ENCODE results near the gene FKBP4. TPM values are rescaled to one million over a fixed set of nuclear protein-coding genes. Genes with fewer than 3 reads are reported as not detected.

Gene FKBP4
- total and polyA plus RNA-seq, 9 of the 15 experiments (the other 6 are each of a cell fraction or from before 2014, with no cell fraction given): 16.3 to 154 (median 90.1) TPM

GRCh38 chr12:2751230-2751629, 43.5 kb upstream of the FKBP4 start (continued):
- TF ChIP-seq PATZ1 (CRISPR knock-in tag; IDR thresholded peaks at IDR 0.05; ENCODE audit: borderline replicate concordance): no peak

- ATAC-seq (no peak), FAIRE-seq (no peak), DNase-seq (ENCODE audit: extremely low read depth in 1 of 4, low spot score in 3 of 4) (no peak)
- Histone ChIP-seq H4K20me1 (replicated peaks; ENCODE audit: control insufficient read depth, insufficient read depth, low read length) (no peaks in the 10 kb centered on the region), H2AFZ (ENCODE audit: low read depth, low read length) (no peak overlapping the region), H3K79me2 (ENCODE audit: control insufficient read depth, insufficient read depth, low read length) (no peaks in the 10 kb centered on the region), H3K9ac (ENCODE audit: insufficient read depth in 1 of 2, low read depth in 2 of 2, low read length in 2 of 2) (no peak overlapping the region), H3K27me3 (ENCODE audit: control insufficient read depth in 2 of 2, insufficient read depth in 2 of 2, low read length in 2 of 2) (no peaks in the 10 kb centered on the region; a peak in 1 of 5 replicates), H3K36me3 (ENCODE audit: control insufficient read depth, insufficient read depth, low read length) (no peaks in the 10 kb centered on the region), H3K4me1 (replicated peaks in 1 of 2; ENCODE audit: control insufficient read depth in 2 of 2, insufficient read depth in 2 of 2, low read length in 2 of 2) (peaks cover 0 to 9% of the 10 kb centered on the region in 2 experiments; a peak in 1 of 5 replicates), H3K4me3 (no peak overlapping the region), H3K9me3 (replicated peaks; ENCODE audit: control insufficient read depth, insufficient read depth, low read depth, low read length) (no peaks in the 10 kb centered on the region), H3K9me1 (ENCODE audit: control insufficient read depth, insufficient read depth, low read length) (no peaks in the 10 kb centered on the region), H3K27ac (ENCODE audit: extremely low read depth, low read depth, low read length) (no peak overlapping the region), H3K4me2 (ENCODE audit: insufficient read depth, low read length) (no peak overlapping the region)
- in situ Hi-C loops (cut with MboI): no loop called here
- no TSS peak for BruUV-seq (replicated peaks)
- 0% methylated on average over 2 of the region's 2 CpGs for WGBS (ENCODE audit: insufficient coverage, low coverage, missing lambda C conversion rate)
- CTCF ChIA-PET (ENCODE audit: low intra/inter-chr PET ratio): no interaction called here
- intact Hi-C loops (cut with micrococcal nuclease): no loop called here
- POLR2A ChIA-PET: interaction anchor here (1.0 kb wide), 1 partner anchor 14 kb away, joined by 3 read pairs; no protein-coding TSS in a partner anchor
- TF ChIP-seq RNF219 (CRISPR knock-in tag; IDR thresholded peaks at IDR 0.05) (no peak), FOXO4 (CRISPR knock-in tag; IDR thresholded peaks at IDR 0.05) (no peak), PRDM10 (IDR thresholded peaks at IDR 0.05; ENCODE audit: partially characterized antibody) (no peak), BRF2 (IDR thresholded peaks at IDR 0.05; ENCODE audit: borderline replicate concordance, insufficient read depth, insufficient read length) (no peak), IRF9 (tag; IDR thresholded peaks at IDR 0.05) (no peak), FOXJ2 (tag; IDR thresholded peaks at IDR 0.05) (no peak)
These were observed 43.1 kb upstream of the FKBP4 start for GRCh38 chr12:2751686-2752085.
